GM18498 (cell line): ENCODE data around the gene CACNA2D3.

Experiments used
- ATAC-seq: cut with Tn5 transposase; IDR thresholded peaks from one replicate; pipeline ENCODE4 v1.9.1; 2021; ENCODE audit warnings: mild to moderate bottlenecking, moderate library complexity; ENCODE audit not compliant: unreplicated experiment

Gene CACNA2D3

DNA sequence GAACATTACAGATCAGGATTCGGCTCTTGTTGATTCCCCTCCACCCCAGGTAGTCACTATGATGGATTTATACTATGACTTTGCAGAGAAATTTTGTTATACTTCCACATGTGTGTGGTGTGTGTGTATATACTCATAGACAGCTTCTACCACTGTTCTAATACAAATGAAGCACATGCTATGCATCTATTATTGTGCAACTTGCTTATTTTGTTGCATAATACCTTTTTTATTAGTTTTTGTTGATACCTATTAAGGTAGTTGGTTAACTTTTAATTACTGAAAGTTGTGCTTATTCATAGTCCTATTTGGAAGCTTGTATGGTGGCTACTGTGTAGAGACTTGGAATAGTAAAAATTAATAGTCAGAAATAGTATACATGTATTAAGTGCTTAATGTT is 140.6 kb downstream of the CACNA2D3 start:
- ATAC-seq, result no peak

DNA sequence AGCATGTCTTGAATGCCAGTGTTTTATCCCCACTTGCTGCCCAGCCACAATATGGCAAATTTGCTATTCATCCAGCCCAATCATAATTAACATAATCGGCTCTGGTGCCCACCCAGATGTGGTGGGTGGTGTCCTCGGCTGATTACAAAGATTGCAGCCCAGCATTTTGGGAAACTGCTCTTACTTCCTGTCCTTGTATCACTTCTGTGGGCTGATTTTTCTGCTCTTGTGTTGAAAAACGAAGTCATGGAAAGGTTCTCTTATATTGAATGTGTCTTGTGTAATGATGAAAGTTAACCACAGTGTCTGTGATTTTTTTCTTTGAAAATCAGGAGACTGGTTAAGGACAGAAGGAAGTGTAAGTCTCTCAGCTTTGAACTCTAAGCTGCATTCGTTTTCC is 141.7 kb downstream of the CACNA2D3 start:
- ATAC-seq, result no peak

DNA sequence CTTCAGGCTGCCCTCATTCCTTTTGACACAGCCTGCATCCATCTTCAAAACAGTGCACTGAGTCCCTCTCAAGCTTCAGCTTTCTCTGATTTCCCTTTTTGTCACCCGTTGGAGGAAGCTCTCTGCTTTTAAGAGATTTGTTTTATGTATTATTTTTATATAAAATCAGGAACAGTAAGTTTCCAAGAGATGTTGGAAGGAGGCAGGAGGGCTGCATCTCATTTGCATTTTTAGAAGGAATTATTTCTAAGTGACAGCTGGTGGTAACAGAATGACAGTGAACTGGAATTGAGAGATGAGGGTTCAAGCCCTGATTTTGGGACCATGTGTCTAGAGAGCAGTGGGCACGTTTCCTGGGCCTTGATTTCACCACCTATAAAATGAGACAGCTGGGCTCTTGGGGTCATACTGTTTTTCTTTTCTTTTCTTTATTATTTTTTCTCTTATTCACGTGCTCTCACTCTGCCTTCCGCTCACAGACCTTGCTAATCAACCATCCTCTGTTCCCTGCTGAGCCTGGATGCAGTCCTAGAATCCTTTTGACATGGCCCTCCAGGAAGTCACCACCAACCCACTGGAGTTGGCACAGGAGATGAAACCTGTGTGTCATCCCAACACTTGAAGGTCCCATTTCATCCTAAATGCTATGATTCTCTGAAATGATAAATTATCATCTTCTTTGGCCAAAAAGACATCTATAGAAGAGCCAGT is 148.6 kb downstream of the CACNA2D3 start:
- ATAC-seq, result no peak

DNA sequence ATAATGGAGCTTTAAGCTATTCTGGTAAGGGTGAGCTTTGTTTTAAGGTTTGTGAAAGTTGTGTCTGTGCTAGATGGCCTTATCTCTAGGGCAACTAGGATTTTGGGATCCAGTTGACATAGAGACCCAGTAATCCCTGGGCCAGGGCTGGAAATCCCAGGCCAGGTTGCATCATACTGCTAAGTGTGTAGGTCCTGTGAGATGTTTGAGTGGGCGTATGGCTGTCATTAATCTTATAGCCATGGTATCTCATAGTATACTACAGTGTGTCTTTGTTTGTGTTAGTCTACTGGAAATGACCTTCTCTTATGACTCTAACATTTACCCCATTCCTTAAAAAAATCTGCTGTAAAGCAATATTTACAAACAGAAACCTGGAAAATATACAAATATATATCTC is 151.4 kb downstream of the CACNA2D3 start:
- no peak for ATAC-seq

DNA sequence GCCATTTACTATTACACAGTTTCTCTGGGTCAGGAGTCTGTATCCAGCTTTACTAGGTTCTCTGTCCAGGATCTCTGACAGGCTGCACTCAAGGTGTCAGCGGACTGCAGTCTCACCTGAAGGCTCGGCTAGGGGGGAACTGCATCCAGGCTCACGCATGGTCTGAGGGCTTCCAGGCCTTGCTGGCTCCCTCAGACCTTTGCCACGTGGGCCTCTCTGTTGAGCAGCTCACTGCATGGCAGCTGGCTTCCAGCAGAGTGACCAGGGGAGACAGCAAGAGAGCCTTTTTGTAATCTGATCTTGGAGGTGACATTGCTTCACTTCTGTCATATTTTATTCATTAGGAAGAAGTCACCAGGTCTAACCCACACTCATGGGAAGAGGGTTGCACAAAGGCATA is 152.3 kb downstream of the CACNA2D3 start:
- ATAC-seq, result no peak

DNA sequence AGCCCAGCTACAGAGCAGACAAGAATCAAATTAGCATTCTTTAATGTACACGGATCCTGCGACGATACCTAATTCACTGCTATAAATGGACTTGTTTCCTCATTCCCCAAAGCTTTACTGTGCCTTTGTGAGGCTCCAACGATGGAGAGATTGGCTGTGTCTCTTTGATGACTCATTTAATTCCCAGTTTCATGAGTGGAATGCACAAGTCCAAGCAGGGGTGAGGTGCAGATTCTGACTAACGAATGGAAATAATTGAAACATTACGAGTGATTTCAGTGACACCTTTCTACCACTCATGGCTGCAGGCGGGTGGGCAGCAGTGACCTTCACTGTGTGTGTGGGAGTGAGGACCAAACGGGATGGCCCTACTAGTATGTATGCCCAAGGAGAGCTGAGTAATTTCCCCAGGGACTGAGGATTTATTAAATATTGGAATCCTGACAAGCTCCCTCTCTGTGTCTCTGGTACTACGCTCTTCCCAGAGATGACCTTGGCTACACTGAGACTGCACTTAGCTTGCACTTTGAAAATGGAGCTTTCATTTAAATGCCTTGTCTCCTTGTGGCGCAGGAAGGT is 156.7 kb downstream of the CACNA2D3 start:
- no peak for ATAC-seq

DNA sequence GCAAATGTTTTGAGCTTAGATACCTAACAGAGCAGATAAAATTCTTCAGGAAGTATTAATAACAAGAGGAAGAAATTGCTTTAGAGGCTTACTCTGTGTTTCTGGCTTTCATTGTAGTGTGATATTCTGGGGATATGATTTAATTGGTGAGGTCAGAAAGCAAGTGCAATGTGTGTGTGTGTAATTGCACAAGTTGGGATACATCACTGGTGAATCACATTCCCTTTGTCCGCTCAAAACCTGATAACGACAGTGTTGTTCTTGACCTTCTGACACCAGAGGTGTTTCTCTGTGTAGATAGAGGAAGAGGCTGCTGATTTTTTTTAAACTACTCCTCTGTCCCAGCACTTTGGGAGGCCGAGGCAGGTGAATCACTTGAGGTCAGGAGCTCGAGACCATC is 161.1 kb downstream of the CACNA2D3 start:
- ATAC-seq, result no peak

DNA sequence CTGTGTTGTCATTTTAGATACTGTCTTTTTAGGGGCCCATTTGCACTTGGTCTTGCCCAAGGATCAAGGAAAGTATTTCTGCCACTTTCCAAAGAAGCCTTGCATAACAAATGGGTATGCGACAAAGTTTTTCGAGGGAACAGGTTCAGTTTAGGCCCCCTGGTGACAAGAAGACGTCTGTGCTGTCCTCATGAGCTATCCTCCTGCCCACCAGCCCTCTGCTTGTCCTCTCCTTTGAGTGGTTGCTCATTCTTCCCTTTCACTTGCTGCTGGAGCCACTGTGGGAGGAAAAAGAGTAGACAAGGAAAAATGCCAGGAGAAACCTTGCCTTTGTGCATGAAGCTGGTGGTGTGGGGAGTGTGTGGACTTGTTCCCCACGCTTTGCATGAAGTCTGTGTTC is 171.9 kb downstream of the CACNA2D3 start:
- no peak for ATAC-seq

DNA sequence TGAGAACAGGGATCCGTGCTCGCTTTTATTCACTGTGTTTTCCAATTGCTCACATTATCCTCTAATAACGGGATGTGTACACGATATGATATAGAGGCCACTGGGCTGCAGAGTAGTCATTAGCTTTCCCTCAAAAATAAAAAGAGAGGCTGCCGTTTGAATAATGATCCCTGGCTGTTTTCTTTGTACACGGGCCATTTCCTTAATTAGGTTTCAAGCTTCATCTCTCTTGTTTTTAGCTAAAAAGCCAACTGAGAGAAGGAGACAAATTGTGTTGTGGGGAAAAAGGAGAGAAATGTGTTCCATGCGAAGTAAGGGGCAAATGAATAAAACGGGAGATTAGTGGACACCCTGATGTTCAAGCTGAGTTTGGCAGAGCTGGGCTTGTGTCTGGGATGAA is 174.2 kb downstream of the CACNA2D3 start:
- no peak for ATAC-seq

DNA sequence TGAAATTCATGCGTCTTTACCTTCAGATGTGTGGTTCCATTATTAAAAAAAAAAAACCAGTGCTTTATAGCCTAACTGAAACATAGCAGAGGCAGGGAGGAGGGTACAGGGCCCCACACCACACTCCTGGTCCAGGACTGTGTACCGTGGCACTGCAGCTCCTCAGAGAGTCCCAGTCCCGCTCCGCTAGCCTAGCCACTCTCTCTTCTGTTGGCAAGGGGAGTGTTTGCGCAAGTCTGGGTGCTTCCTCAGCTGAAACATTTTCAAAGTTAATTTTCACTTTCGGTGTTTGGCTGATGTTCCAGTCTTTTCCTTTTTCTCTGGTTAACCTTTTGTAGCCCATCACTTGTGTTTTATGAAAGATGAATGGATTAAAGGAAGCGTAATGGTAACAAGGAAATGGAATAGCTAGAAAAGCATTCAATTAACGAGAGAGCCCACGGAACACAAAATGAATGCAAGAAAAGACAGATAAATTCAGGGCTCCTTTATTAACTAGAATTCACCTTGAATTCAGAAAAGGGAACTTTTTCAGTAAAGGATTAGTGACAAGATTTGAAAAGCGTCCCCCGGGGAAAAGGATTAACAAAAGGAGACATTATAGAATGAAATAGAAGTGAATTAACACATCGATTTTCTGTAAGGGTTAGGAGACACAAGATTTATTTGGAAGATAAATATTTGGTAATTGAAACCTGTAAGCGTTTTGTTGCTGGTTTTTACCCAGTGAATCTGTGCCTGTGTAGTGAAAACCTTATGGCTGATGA is 177.0 kb downstream of the CACNA2D3 start:
- ATAC-seq, result no peak

DNA sequence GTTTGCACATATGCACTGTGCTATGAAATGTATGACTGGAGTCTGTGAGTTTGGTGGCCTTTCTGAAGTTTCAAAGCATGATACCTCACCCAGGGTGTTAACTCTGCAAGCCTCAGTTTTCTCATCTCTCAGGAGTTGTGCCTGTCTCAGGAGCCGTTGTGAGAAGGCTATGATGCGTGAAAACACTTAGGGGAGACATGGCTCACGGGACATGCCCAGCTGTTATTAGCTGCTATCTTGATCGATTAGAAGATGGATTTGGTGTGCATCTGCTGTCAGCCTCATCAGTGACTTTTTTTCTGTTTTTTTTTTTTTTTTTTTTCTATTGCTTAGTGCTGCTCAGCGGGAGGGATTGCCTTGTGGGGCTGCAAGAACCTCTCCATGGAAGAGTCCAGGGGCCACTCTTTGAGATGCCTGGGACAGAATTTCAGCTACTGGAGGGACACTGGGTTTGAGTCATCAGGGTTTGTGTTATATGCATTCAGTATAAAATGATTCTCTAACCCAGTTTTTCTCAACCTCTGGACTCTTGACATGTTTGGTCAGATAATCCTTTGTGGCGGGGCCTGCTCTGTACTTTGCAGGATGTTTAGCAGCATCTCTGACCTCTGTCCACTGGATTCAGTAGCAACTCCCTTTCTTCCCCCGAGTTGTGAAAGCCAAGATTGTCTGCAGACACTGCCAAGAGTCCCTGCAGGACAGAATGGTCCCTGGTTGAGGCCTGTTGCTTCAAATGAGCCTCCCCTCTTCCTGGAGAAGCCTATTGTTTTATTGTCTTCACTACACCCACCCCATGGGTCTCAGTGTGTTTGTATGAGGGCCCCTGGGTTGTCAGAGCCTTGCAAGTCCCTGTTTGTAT is 181.4 kb downstream of the CACNA2D3 start:
- no peak for ATAC-seq

DNA sequence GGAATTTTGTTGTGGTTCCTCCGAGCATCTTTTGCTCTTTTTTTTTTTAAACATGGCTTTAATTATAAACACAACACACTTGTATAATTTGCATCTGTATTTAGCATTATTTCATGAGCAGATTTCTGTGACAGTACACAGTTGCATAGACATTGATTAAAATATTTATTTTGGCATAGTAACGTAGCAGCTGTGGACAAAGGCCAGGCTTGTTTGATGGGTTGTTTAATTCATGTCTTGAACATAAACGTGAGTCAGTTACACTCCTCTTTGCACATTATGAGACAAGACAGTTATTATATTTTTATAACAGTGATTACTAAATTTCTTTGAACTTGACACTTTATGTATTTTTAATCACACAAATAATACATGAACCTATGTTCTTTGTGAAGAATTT is 182.5 kb downstream of the CACNA2D3 start:
- no peak for ATAC-seq

DNA sequence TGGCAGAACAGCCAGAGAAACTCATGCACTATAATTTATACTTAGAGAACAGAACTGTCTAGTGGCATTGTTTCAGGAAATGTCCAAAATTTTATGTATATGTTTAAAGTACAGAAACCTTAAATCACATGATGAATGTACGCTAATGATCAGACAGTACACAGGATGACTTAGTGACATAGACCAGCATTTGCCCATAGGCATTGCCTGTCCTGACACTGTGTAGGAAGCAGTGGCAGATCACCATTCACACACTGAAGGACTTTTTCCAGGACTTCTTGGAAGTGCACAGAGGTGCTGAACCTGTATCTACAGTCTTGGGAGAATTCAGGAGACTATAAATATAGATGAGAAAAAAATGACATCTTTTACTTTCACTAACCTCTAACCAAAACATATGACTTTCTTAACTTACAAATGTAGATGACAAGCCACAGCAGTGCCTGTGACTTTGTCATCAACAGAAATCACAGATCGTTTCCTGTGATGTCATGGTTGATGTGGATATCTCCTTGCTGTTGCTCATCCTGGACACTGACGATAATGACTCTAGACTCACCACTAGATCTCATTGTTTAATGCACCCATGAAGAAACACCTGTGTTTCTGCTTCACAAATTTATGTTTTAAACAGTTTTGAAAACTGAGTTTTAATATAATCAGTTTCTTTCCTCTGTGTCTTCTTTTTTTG is 183.2 kb downstream of the CACNA2D3 start:
- no peak for ATAC-seq

DNA sequence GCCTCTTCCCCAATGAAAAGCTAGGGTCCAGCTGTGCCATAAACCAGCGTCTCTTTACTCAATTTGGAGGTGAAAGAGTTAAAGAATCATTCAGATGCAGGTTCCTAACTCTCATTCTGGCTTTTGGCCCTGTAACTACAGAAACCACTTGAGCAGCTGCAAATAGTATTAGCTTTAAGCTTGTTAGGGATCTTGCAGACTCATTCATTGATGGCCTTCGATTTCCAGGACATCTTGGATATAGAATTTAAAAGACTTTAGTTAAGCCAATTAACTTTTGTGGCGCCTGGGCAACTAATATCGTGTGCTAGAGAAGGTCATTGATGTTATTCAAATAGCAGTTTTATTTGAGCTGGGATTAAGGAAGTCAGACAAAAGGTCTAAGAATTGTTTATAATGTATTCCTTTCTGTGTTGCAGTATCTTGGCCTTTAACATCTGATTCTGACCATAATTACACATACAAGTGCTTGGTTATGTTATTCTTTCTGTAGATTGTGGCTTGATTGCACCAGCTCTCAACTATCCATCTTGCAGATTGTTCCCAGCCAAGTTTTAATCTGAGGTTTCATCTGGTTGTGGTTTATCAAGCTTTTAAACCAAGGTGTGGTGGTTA is 185.3 kb downstream of the CACNA2D3 start:
- ATAC-seq, result no peak

DNA sequence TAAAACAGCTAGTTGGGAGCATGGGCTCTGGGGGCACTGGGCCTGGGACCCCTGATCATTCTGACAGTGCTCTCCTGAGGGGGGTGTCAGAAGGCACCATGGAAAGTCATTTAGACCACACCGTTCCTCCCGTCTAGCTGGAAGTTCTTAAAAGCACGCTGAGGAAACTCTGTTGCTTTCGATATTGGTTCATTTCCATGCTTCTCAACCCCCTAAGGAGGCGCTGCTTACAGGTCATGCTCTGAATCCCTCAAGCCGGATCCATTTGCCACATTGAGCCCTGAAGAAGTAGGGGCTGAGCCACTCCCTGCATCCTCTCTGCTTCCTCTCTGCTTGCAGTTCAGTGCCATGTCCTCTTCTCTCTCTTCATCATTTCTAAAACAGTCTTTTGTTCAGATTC is 187.2 kb downstream of the CACNA2D3 start:
- no peak for ATAC-seq

DNA sequence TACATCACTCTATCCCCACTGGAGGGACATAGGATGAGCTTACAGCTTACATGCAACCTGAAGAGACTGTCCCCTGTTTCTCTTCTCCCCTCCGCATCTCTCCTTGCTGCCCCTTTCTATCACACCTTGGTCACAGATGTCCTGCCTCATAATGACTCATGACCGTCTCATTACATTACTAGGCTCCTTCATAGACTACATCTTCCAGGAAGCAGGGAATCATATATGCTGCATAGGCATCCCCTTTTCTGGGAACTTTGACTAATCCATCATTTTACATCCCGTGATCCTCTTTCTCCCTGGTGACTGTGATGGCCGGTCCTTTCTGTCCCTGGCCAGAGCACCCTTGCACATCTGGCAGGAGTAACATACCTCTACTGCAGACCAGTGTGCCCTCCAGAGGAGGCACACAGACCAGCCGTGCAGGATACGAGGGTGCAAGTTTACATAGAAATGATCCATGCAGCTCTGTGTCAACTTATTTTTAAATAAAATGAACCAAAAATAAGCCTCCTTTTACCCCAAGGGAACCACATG is 188.9 kb downstream of the CACNA2D3 start:
- ATAC-seq, result no peak

DNA sequence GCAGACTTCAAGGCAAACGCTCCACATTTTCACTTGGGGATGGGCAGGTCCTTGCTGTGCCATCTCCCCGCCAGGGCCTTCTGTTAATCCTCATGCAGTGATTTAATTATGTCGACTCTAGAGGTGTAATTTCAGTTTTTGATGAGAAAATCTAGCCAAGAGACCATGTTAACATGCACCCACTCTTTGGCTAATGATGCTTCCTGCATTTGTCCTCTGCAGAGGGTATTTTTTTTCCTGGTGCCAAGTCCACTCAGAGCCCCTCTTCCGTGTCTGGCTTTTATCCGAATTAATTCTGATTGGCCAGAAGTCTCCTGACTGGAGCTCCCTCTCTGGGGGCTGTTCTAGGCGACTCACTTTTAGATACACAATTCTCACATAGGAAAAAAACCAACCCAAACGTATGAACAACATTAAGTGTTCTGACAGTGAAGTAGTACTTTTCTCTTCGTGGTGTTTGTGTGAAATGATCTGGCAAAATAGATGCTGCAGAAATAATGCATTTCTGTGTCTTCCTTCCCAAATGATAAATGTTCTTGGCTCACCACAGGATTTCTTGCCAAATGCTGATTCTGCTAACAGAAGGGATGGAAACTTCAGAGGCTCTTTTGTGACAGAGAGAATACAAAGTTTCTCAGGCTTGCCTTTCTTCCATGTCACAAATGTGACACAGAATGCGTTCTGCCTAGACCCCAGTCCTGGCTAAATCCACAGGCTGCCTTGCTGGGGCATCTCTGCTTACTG is 190.0 kb downstream of the CACNA2D3 start:
- no peak for ATAC-seq

DNA sequence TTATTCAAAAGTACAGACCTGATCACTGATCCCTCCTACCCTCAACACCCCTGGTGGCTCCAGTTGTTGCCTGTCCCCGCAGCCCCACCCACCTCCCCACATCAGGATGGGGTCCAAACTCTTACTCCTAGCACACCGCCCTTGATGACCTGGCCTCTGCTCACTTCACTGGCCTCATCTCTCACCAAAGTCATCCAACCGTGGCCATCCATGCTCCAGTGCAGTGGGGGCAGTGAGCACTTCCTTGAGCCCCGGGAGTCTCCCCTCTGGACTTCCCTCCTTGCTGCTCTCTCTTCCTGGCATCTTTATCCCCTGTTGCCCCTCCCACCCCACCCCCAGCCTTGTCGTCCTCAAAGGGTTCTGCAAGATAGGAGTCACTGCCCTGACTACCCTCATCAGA is 191.1 kb downstream of the CACNA2D3 start:
- ATAC-seq, result no peak

DNA sequence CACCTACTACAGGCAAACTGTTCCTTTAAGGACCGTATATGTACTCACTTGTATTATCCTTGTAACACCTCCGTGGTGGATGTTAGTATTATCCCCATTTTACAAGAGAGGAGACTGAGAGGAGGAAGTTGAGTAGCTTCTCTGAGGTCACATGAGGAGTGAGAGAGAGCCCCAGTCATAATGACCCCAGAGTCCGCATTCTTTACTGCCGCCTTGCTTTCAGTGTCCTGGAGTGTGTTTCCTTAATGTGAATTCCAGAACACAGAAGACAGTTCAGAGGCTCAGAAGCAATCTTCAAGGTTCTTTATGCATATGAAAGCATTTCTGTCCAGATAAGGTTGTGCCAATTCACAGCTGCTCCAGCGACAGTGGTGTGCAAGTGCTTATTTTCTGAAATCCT is 199.2 kb downstream of the CACNA2D3 start:
- ATAC-seq, result no peak
